Anterior cingulate cortex (tissue), 58 donors: ENCODE results near the gene CERT1.
"Not testable (repeated sequence)": the region's sequence is repeated elsewhere in the genome, so short reads cannot be mapped to it uniquely, and the experiment has no call there.

ENCODE experiments used
- DNase-seq, 58 donors: peaks; one replicate each; lab custom pipeline; 2025; lab: John Stamatoyannopoulos, UW

Gene CERT1

GRCh38 chr5:75511435-75512382 is at the start of gene CERT1, which contains the start of gene POLK:
Gene CERT1 (minus strand): TSS chr5:75511629. CDS start chr5:75511207, 422 bp downstream.
Gene POLK (plus strand): TSS chr5:75511891.
- peak; percentile 80 to 100 (median 98) for DNase-seq

- DNase-seq, result not testable (repeated sequence)
Measured at GRCh38 chr5:75560655-75561054, 49.2 kb upstream of the CERT1 start.

- no peak for DNase-seq
Measured at GRCh38 chr5:75558981-75559632, 47.7 kb upstream of the CERT1 start.

GRCh38 chr5:75558221-75558620 is 46.8 kb upstream of the CERT1 start:
- no peak for DNase-seq

- DNase-seq, result no peak
Measured at GRCh38 chr5:75553358-75553757, 41.9 kb upstream of the CERT1 start.

- no peak for DNase-seq
Measured at GRCh38 chr5:75552764-75553163, 41.3 kb upstream of the CERT1 start.

GRCh38 chr5:75551471-75551870 is 40.0 kb upstream of the CERT1 start:
- DNase-seq, result no peak

- no peak for DNase-seq
Measured at GRCh38 chr5:75550597-75550996, 39.2 kb upstream of the CERT1 start.

- DNase-seq, result no peak
Measured at GRCh38 chr5:75547812-75548211, 36.4 kb upstream of the CERT1 start.

- DNase-seq, result no peak
Measured at GRCh38 chr5:75546830-75547229, 35.4 kb upstream of the CERT1 start.

- no peak for DNase-seq
Measured at GRCh38 chr5:75545131-75545530, 33.7 kb upstream of the CERT1 start.

- no peak for DNase-seq
Measured at GRCh38 chr5:75538211-75538610, 26.8 kb upstream of the CERT1 start.

GRCh38 chr5:75536694-75537360 is 25.4 kb upstream of the CERT1 start:
- no peak for DNase-seq

GRCh38 chr5:75536147-75536546 is 24.7 kb upstream of the CERT1 start:
- no peak for DNase-seq

- no peak for DNase-seq
Measured at GRCh38 chr5:75534734-75535133, 23.3 kb upstream of the CERT1 start.

- DNase-seq, result not testable (repeated sequence)
Measured at GRCh38 chr5:75533716-75534115, 22.3 kb upstream of the CERT1 start.

GRCh38 chr5:75532190-75532589 is 20.8 kb upstream of the CERT1 start:
- DNase-seq, result no peak

GRCh38 chr5:75529185-75529584 is 17.8 kb upstream of the CERT1 start:
- no peak for DNase-seq

- no peak for DNase-seq
Measured at GRCh38 chr5:75526070-75526469, 14.6 kb upstream of the CERT1 start.

- DNase-seq, result no peak
Measured at GRCh38 chr5:75525344-75525743, 13.9 kb upstream of the CERT1 start.

- DNase-seq, result no peak
Measured at GRCh38 chr5:75524591-75524990, 13.2 kb upstream of the CERT1 start.
